ENCODE data around the gene LYZL6. TPM values are rescaled to one million over a fixed set of nuclear protein-coding genes. Genes with fewer than 3 reads are reported as not detected.

Gene LYZL6
- polyA plus RNA-seq, 3 donors: not detected

DNA sequence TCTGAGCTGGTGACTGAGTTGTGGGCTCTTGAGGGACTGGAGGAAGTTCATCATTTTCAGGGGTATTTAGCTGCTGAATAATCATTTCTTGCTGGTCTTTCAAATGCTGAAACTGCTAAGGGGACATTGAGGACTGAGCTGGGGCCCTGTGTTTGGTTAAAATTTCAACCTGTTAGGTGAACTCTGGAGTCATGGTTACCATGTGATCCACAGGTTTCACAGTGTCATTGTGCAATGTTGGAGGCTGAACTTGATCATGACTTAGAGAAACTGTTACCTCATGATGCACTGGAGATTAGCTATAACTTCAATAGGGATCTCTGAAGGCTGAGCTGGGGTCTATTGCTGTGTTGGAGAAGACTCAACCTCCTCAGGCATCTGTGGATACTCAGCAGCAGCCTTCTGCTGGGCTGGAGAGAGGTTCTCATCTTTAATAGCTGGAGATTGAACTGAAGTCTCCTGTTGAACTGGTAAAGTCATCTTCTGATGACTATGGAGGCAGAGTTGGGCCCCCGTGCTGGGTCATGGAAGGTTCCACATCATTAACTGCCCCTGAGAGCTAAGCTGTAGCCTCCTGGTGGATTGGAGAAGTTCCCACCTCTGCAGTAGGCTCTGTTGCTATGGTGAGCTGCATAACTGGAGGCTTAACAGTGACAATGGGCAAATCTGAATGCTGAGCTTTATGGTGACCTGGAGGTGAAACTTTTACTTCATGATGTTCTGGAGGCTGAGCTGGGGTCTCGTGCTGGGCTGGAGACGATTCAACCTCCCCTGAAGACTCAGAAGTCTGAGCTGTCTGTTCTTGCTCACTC is 28.2 kb downstream of the LYZL6 start:
- no peak overlapping the region for H3K27ac ChIP-seq (ENCODE audit: low read depth in 1 of 2, low read length in 2 of 2)
- H3K36me3 Mint-ChIP-seq: peaks cover 2 to 9% of the 10 kb centered on the region in 2 donors
- no peak overlapping the region for H3K4me3 Mint-ChIP-seq
- no peaks in the 10 kb centered on the region for H3K36me3 ChIP-seq (replicated peaks in 1 of 2; ENCODE audit: control insufficient read depth in 1 of 2, insufficient read depth in 2 of 2, low read length in 2 of 2)
- 100% methylated on average over 3 of the region's 3 CpGs for WGBS (ENCODE audit: insufficient coverage)
- H3K4me1 ChIP-seq (ENCODE audit: control insufficient read depth in 1 of 2, insufficient read depth in 2 of 2, low read length in 2 of 2): no peaks in the 10 kb centered on the region
- H4K20me1 ChIP-seq (ENCODE audit: insufficient read depth, low read length): no peaks in the 10 kb centered on the region
- H3K9me3 ChIP-seq (replicated peaks in 1 of 2; ENCODE audit: control insufficient read depth in 1 of 2, insufficient read depth in 1 of 2, low read length in 2 of 2): no peaks in the 10 kb centered on the region
- no peak overlapping the region for H3K9ac ChIP-seq (ENCODE audit: insufficient read depth, low read length, poor library complexity, severe bottlenecking)
- no peak for TF ChIP-seq CTCF (IDR thresholded peaks at IDR 0.05)
- H3K9me3 Mint-ChIP-seq: peaks cover 0 to 3% (median 0%) of the 10 kb centered on the region in 7 donors
- H2AFZ ChIP-seq (ENCODE audit: insufficient read depth, low read depth, low read length, poor library complexity, severe bottlenecking): no peak overlapping the region
- H3K4me2 ChIP-seq (replicated peaks; ENCODE audit: extremely low read depth, low read length, poor library complexity, severe bottlenecking): no peak overlapping the region
- H3K27me3 ChIP-seq (ENCODE audit: control insufficient read depth in 2 of 2, insufficient read depth in 2 of 2, low read length in 2 of 2): no peaks in the 10 kb centered on the region
- no peak for DNase-seq
- no peak overlapping the region for H3K4me3 ChIP-seq (replicated peaks in 1 of 3; ENCODE audit: low read depth in 2 of 3, low read length in 3 of 3)
- intact Hi-C loops (cut with micrococcal nuclease): no loop called here
- no peaks in the 10 kb centered on the region for H3K79me2 ChIP-seq (ENCODE audit: insufficient read depth, low read length)
- H3K4me1 Mint-ChIP-seq: peaks cover 7% of the 10 kb centered on the region
- no peak overlapping the region for H3K27ac Mint-ChIP-seq
- H3K27me3 Mint-ChIP-seq (ENCODE audit: low read depth in 3 of 3): peaks cover 0 to 4% (median 0%) of the 10 kb centered on the region in 3 donors

GRCh38 chr17:35914354-35914753 is 29.2 kb downstream of the LYZL6 start:
- Mint-ChIP-seq H3K4me3 (no peak overlapping the region), H3K27me3 (ENCODE audit: low read depth in 3 of 3) (peaks cover 0 to 4% (median 0%) of the 10 kb centered on the region in 3 donors), H3K27ac (no peak overlapping the region), H3K4me1 (peaks cover 7% of the 10 kb centered on the region), H3K36me3 (peaks cover 2 to 7% of the 10 kb centered on the region in 2 donors), H3K9me3 (peaks cover 0 to 3% (median 0%) of the 10 kb centered on the region in 7 donors)
- H3K27me3 ChIP-seq (ENCODE audit: control insufficient read depth in 2 of 2, insufficient read depth in 2 of 2, low read length in 2 of 2): no peaks in the 10 kb centered on the region
- no peaks in the 10 kb centered on the region for H3K9me3 ChIP-seq (replicated peaks in 1 of 2; ENCODE audit: control insufficient read depth in 1 of 2, insufficient read depth in 1 of 2, low read length in 2 of 2)
- no peak overlapping the region for H3K4me2 ChIP-seq (replicated peaks; ENCODE audit: extremely low read depth, low read length, poor library complexity, severe bottlenecking)
- no peak overlapping the region for H3K4me3 ChIP-seq (replicated peaks in 1 of 3; ENCODE audit: low read depth in 2 of 3, low read length in 3 of 3)
- H3K4me1 ChIP-seq (ENCODE audit: control insufficient read depth in 1 of 2, insufficient read depth in 2 of 2, low read length in 2 of 2): no peaks in the 10 kb centered on the region
- no peak overlapping the region for H2AFZ ChIP-seq (ENCODE audit: insufficient read depth, low read depth, low read length, poor library complexity, severe bottlenecking)
- no peaks in the 10 kb centered on the region for H3K36me3 ChIP-seq (replicated peaks in 1 of 2; ENCODE audit: control insufficient read depth in 1 of 2, insufficient read depth in 2 of 2, low read length in 2 of 2)
- TF ChIP-seq CTCF (IDR thresholded peaks at IDR 0.05): no peak
- no peak overlapping the region for H3K9ac ChIP-seq (ENCODE audit: insufficient read depth, low read length, poor library complexity, severe bottlenecking)
- H3K79me2 ChIP-seq (ENCODE audit: insufficient read depth, low read length): no peaks in the 10 kb centered on the region
- H4K20me1 ChIP-seq (ENCODE audit: insufficient read depth, low read length): no peaks in the 10 kb centered on the region
- intact Hi-C loops (cut with micrococcal nuclease): no loop called here
- H3K27ac ChIP-seq (ENCODE audit: low read depth in 1 of 2, low read length in 2 of 2): no peak overlapping the region
- DNase-seq: no peak
- 80% methylated on average over 1 of the region's 1 CpG for WGBS (ENCODE audit: insufficient coverage)

All from CD14-positive monocyte (primary cell).